Neutrophil (primary cell): ENCODE measurements around the gene ATXN1.

Experiments used
- H3K27ac ChIP-seq: fragments of 200-600 bp; sonication (generic); 2 replicates; pipeline ENCODE4 v1.5.1; 2016; ENCODE audit warnings: mild to moderate bottlenecking, moderate library complexity
- H3K27me3 ChIP-seq: fragments of 200-600 bp; sonication (generic); 2 replicates; pipeline ENCODE4 v1.6.0; 2016; ENCODE audit warnings: mild to moderate bottlenecking
- H3K36me3 ChIP-seq: fragments of 200-600 bp; sonication (generic); 2 replicates; pipeline ENCODE4 v1.5.1; 2017
- H3K4me1 ChIP-seq, 2 experiments: fragments of 200-600 bp in 1 of 2; sonication (generic) in 1 of 2; 1 replicate in 1 of 2; 2 replicates in 1 of 2; pipeline versions ENCODE4 v1.5.1 to v1.6.1; 2013 to 2016; ENCODE audit warnings: low read depth in 1 of 2, low read length in 1 of 2, mild to moderate bottlenecking in 1 of 2, moderate library complexity in 1 of 2; ENCODE audit not compliant: control insufficient read depth in 1 of 2, insufficient read depth in 1 of 2
- H3K4me3 ChIP-seq, 2 experiments: fragments of 200-600 bp in 1 of 2; sonication (generic) in 1 of 2; 1 replicate in 1 of 2; 2 replicates in 1 of 2; pipeline ENCODE4 v1.5.1; 2013 to 2016; ENCODE audit warnings: low read depth in 1 of 2, low read length in 1 of 2, mild to moderate bottlenecking in 1 of 2, moderate library complexity in 1 of 2
- H3K9me3 ChIP-seq: fragments of 200-600 bp; sonication (generic); 2 replicates; pipeline ENCODE4 v1.5.1; 2016
- TF ChIP-seq, protein P1 (sequence below): fragments of 200-600 bp; sonication (generic); IDR thresholded peaks from 2 replicates; pipeline ENCODE4 v1.5.1; 2016; ENCODE audit warnings: antibody characterized with exemption

Gene ATXN1

DNA sequence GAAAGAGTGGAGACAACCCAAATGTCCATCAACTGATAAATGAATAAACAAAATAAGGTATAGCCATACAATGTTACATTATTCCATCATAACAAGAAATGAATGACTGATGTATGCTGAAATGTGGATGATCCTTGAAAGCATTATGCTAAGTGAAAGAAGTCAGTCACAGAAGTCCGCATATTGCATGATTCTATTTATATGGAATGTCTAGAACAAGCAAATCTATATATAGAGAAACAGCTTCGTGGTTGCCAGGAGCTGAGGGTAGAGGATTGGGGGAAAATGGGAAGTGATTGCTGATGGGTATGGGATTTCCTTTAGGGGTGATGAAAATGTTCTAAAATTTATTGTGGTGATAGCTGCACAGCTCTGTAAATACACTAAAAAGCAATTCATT, 196.8 kb downstream of the ATXN1 start:
- H3K9me3 ChIP-seq = no peaks in the 10 kb centered on the region
- H3K27me3 ChIP-seq = no peaks in the 10 kb centered on the region
- peaks cover 3% of the 10 kb centered on the region for H3K36me3 ChIP-seq
- TF ChIP-seq, protein P1, sequence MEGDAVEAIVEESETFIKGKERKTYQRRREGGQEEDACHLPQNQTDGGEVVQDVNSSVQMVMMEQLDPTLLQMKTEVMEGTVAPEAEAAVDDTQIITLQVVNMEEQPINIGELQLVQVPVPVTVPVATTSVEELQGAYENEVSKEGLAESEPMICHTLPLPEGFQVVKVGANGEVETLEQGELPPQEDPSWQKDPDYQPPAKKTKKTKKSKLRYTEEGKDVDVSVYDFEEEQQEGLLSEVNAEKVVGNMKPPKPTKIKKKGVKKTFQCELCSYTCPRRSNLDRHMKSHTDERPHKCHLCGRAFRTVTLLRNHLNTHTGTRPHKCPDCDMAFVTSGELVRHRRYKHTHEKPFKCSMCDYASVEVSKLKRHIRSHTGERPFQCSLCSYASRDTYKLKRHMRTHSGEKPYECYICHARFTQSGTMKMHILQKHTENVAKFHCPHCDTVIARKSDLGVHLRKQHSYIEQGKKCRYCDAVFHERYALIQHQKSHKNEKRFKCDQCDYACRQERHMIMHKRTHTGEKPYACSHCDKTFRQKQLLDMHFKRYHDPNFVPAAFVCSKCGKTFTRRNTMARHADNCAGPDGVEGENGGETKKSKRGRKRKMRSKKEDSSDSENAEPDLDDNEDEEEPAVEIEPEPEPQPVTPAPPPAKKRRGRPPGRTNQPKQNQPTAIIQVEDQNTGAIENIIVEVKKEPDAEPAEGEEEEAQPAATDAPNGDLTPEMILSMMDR = no peak
- no peak overlapping the region for H3K4me3 ChIP-seq
- H3K4me1 ChIP-seq = peaks cover 2 to 13% of the 10 kb centered on the region in 2 experiments
- no peak overlapping the region for H3K27ac ChIP-seq

DNA sequence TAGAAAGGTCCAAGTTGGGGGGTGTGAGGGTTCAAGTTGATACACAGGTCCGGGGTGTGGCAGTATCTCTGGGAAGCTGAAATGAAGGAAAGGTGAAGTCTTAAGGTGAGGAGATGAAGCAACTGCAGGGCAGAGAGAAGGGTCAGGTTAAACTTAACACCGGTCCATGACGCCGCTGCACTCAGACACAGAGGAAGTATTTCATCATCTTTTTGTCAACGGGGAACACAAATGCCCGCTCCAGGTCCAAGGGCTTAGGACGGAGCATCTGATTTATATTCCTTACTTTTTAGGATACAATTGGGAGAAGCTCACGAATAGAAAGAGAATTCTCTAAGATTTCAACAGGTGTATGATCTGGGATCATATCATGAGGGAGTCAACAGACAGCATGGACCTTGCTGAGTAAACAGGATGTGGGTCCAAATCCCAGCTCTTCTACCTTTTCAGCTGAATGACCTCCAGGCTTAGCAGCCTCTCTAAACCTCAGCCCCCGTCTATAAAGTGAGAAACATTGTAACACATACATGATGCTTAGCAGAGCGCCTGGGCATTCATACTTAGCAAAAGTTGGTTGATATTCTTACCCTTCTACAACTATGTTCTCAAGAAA, 197.5 kb downstream of the ATXN1 start:
- no peak overlapping the region for H3K4me3 ChIP-seq
- H3K9me3 ChIP-seq = no peaks in the 10 kb centered on the region
- TF ChIP-seq, protein P1 = no peak
- no peaks in the 10 kb centered on the region for H3K27me3 ChIP-seq
- H3K4me1 ChIP-seq = peaks cover 0 to 9% of the 10 kb centered on the region in 2 experiments
- peaks cover 3% of the 10 kb centered on the region for H3K36me3 ChIP-seq
- no peak overlapping the region for H3K27ac ChIP-seq

DNA sequence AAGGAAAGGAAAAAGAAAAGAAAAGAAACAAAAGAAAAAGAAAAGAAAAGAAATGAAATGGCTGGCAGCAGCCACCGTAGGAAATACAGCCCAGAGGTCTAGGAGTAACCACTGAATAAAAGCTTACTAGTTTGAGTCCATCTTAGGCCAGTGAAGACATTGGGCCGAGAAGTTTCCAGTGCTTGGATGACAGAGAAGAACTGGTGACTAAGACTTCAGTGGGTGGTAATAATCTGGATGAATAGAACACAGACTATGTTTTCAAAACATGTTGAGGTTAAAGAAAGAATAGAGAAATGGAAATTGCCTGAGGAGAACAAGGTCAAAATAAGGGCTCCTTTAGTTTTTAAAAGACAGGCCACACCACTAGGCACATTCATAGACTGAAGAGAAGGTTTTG, 198.8 kb downstream of the ATXN1 start:
- no peaks in the 10 kb centered on the region for H3K9me3 ChIP-seq

DNA sequence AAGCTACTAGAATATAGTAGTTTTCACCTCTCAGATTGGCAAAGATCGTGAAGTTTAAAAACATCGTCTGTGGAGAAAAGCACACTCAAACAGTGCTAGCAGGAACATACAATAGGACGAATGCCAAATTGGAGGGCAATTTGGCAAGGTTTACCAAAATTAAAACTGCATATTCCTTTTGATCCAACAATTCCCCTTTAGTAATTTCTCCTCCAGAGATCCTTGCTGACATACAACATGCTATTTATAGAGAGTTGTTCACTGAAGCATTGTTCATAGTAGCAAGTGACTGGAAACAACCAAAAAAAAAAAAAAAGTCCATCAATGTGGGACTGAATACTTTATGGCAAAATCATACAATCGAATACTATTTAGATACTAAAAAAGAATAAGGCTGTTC, 202.2 kb downstream of the ATXN1 start:
- Histone ChIP-seq H3K4me1 (peaks cover 0 to 9% of the 10 kb centered on the region in 2 experiments), H3K4me3 (no peak overlapping the region), H3K9me3 (no peaks in the 10 kb centered on the region), H3K36me3 (peaks cover 3% of the 10 kb centered on the region), H3K27me3 (no peaks in the 10 kb centered on the region), H3K27ac (no peak overlapping the region)
- TF ChIP-seq, protein P1 = no peak

More for the DNA sequence above, 198.8 kb downstream of the ATXN1 start:
- TF ChIP-seq, protein P1 = no peak
- Histone ChIP-seq H3K27me3 (no peaks in the 10 kb centered on the region), H3K36me3 (peaks cover 3% of the 10 kb centered on the region), H3K27ac (no peak overlapping the region), H3K4me1 (peaks cover 0 to 9% of the 10 kb centered on the region in 2 experiments), H3K4me3 (no peak overlapping the region)

DNA sequence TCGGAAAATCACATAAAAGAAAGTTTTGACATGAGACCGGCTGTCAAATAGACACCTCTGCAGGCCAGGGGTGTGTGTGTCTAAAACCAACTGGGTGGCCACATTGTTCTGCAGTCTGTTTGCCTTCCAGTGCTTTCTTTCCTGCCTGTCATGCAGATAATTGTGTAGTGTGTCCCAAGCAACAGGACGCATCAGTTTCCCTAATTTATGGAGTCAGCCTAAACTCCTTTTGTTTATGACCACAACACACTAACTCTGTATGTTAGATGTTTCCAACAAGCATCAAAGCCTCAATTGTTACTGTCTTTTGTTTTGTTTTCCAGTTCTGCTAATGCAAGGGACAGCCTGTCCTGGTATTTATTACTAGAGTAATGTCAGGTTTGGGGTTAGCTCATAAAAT, 205.7 kb downstream of the ATXN1 start:
- no peaks in the 10 kb centered on the region for H3K27me3 ChIP-seq
- no peak overlapping the region for H3K4me3 ChIP-seq
- H3K27ac ChIP-seq = no peak overlapping the region
- no peaks in the 10 kb centered on the region for H3K9me3 ChIP-seq
- TF ChIP-seq, protein P1 = no peak
- H3K4me1 ChIP-seq = no peaks in the 10 kb centered on the region
- H3K36me3 ChIP-seq = peaks cover 17% of the 10 kb centered on the region

DNA sequence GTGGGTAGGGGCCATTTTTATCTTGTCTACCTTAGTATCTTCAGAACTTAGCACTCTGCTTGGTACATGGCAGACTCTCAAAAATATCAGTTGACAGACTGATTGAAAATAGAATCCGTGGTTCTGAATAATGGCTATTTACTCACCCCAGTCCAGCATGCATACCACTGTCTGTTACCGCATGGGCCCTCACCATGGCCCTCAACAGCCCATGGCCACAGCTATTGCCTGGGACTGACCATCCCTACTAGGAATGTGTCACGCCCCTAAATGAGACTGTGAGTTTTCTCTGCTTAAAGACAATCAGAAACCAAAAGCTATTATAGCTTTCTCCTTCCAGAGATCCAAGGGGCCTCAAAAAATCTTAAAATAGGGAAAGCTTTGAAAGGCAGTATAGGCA, 207.7 kb downstream of the ATXN1 start:
- H3K27ac ChIP-seq = no peak overlapping the region
- TF ChIP-seq, protein P1 = no peak
- H3K4me3 ChIP-seq = no peak overlapping the region
- H3K9me3 ChIP-seq = no peaks in the 10 kb centered on the region
- H3K36me3 ChIP-seq = peaks cover 21% of the 10 kb centered on the region
- H3K4me1 ChIP-seq = no peaks in the 10 kb centered on the region
- H3K27me3 ChIP-seq = no peaks in the 10 kb centered on the region
